Karpas-422 (cell line): ENCODE measurements around the gene PCDHGB5. TPM values are rescaled to one million over a fixed set of nuclear protein-coding genes. Genes with fewer than 3 reads are reported as not detected.
"Not testable (repeated sequence)": the region's sequence is repeated elsewhere in the genome, so short reads cannot be mapped to it uniquely, and the experiment has no call there.

Experiments used
- DNase-seq: peaks from one replicate; pipeline ENCODE4 v3.0.0-alpha.2; 2015
- H2AFZ ChIP-seq: fragments of 200-600 bp; sonication (generic); 2 replicates; pipeline ENCODE4 v1.6.1; 2014; ENCODE audit warnings: antibody characterized with exemption, low read length, mixed read lengths
- H3K27ac ChIP-seq: fragments of 200-600 bp; sonication (generic); 2 replicates; pipeline ENCODE4 v1.5.1; 2014; ENCODE audit warnings: mild to moderate bottlenecking, low read length, moderate library complexity
- H3K27me3 ChIP-seq: fragments of 200-600 bp; sonication (generic); 2 replicates; pipeline ENCODE4 v1.6.1; 2014; ENCODE audit warnings: low read length, mixed read lengths
- H3K36me3 ChIP-seq: fragments of 200-600 bp; sonication (generic); 2 replicates; pipeline ENCODE4 v1.6.1; 2014; ENCODE audit warnings: low read length, mixed read lengths; ENCODE audit not compliant: insufficient read depth
- H3K4me1 ChIP-seq: fragments of 200-600 bp; sonication (generic); 2 replicates; pipeline ENCODE4 v1.6.1; 2014; ENCODE audit warnings: mild to moderate bottlenecking, low read length, mixed read lengths
- H3K4me2 ChIP-seq: fragments of 200-600 bp; sonication (generic); 2 replicates; pipeline ENCODE4 v1.6.1; 2014; ENCODE audit warnings: low read length, low read depth, mild to moderate bottlenecking; ENCODE audit not compliant: poor library complexity, severe bottlenecking
- H3K4me3 ChIP-seq: fragments of 200-600 bp; sonication (generic); 2 replicates; pipeline ENCODE4 v1.5.1; 2014; ENCODE audit warnings: mild to moderate bottlenecking, antibody characterized with exemption, low read length, mixed read lengths
- H3K79me2 ChIP-seq: fragments of 200-600 bp; sonication (generic); 2 replicates; pipeline ENCODE4 v1.6.1; 2014; ENCODE audit warnings: mild to moderate bottlenecking, low read length, mixed read lengths
- H3K9ac ChIP-seq: fragments of 200-600 bp; sonication (generic); 2 replicates; pipeline ENCODE4 v1.6.0; 2014; ENCODE audit warnings: low read length
- H3K9me2 ChIP-seq: fragments of 200-600 bp; sonication (generic), shearing (Covaris generic); replicated peaks from 2 replicates; pipeline ENCODE4 v1.6.0; 2014; ENCODE audit warnings: mild to moderate bottlenecking, low read length, moderate library complexity; ENCODE audit not compliant: insufficient read depth
- H3K9me3 ChIP-seq: fragments of 300-700, 200-600 bp; sonication (generic); 2 replicates; pipeline ENCODE4 v1.6.1; 2014; ENCODE audit warnings: low read length, mixed read lengths
- H4K20me1 ChIP-seq: fragments of 200-600 bp; sonication (generic); 2 replicates; pipeline ENCODE4 v1.6.1; 2014; ENCODE audit warnings: mild to moderate bottlenecking, antibody characterized with exemption, low read length, low read depth; ENCODE audit not compliant: insufficient read depth
- total RNA-seq: library from RNA; depleted of rRNA; stranded (reverse); fragments of >200 nt; shearing (Covaris generic); gene quantifications from 2 replicates; pipeline ENCODE4 v1.2.3, GENCODE V29; 2014; ENCODE audit warnings: low replicate concordance

The PCDHGB5 gene
- total RNA-seq, 1 experiment from 2014 or later: 17.0 TPM

DNA sequence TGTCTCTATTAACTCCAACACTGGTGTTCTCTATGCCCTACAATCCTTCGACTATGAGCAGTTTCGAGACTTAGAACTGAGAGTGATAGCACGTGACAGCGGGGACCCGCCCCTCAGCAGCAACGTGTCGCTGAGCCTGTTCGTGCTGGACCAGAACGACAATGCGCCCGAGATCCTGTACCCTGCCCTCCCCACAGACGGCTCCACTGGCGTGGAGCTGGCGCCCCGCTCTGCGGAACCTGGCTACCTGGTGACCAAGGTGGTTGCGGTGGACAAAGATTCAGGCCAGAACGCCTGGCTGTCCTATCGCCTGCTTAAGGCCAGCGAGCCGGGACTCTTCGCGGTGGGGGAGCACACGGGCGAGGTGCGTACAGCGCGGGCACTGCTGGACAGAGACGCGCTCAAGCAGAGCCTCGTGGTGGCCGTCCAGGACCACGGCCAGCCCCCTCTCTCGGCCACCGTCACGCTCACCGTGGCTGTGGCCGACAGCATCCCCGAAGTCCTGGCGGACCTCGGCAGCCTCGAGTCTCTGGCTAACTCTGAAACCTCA is 25.1 kb downstream of the PCDHGB5 start:
- Histone ChIP-seq H3K27me3 (no peaks in the 10 kb centered on the region), H3K9me3 (peaks cover 20% of the 10 kb centered on the region), H3K4me3 (no peak overlapping the region)

DNA sequence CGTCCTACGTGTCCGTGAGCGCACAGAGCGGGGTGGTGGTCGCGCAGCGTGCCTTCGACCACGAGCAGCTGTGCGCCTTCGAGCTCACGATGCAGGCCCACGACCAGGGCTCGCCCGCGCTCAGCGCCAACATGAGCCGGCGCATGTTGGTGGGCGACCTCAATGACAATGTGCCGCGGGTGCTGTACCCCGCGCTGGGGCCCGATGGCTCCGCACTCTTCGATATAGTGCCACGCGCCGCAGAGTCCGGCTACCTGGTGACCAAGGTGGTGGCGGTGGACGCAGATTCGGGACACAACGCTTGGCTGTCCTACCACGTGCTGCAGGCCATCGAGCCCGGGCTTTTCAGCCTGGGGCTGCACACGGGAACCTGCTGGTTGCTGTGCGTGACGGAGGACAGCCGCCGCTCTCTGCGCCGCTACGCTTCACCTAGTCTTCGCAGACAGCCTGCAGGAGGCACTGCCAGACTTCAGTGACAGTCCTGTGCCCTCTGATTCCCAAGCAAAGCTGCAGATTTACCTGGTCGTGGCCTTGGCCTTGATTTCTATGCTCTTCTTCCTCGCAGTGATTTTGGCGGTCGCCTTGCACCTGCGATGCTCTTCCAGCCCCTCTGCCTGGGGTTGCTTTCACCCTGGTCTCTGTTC is 30.2 kb downstream of the PCDHGB5 start:
- Histone ChIP-seq H3K36me3 (peaks cover 4% of the 10 kb centered on the region; the same call in 1 of the 2 replicates), H3K9me3 (peaks cover 13% of the 10 kb centered on the region), H3K27me3 (no peaks in the 10 kb centered on the region), H4K20me1 (no peaks in the 10 kb centered on the region), H3K9me2 (no peaks in the 10 kb centered on the region), H3K4me1 (no peaks in the 10 kb centered on the region; the same call in 1 of the 2 replicates), H3K4me3 (no peak overlapping the region), H3K79me2 (no peaks in the 10 kb centered on the region), H3K4me2 (no peak overlapping the region), H2AFZ (no peak overlapping the region), H3K27ac (no peak overlapping the region), H3K9ac (no peak overlapping the region)
- no peak for DNase-seq

More for the DNA sequence above, 25.1 kb downstream of the PCDHGB5 start:
- Histone ChIP-seq H3K27ac (no peak overlapping the region), H3K4me2 (no peak overlapping the region), H3K79me2 (no peaks in the 10 kb centered on the region), H3K36me3 (peaks cover 14% of the 10 kb centered on the region), H3K9me2 (no peaks in the 10 kb centered on the region), H3K4me1 (no peaks in the 10 kb centered on the region; the same call in 1 of the 2 replicates), H3K9ac (no peak overlapping the region), H4K20me1 (no peaks in the 10 kb centered on the region), H2AFZ (no peak overlapping the region)
- DNase-seq: no peak

DNA sequence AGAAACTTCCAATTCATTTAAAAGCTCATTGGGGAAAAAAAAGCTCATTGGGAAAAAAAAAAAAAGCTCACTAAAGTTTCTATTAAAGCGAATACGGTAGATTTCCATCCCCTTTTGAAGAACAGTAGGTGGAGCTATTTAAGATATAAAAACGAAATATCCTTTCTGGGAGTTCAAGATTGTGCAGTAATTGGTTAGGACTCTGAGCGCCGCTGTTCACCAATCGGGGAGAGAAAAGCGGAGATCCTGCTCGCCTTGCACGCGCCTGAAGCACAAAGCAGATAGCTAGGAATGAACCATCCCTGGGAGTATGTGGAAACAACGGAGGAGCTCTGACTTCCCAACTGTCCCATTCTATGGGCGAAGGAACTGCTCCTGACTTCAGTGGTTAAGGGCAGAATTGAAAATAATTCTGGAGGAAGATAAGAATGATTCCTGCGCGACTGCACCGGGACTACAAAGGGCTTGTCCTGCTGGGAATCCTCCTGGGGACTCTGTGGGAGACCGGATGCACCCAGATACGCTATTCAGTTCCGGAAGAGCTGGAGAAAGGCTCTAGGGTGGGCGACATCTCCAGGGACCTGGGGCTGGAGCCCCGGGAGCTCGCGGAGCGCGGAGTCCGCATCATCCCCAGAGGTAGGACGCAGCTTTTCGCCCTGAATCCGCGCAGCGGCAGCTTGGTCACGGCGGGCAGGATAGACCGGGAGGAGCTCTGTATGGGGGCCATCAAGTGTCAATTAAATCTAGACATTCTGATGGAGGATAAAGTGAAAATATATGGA is 32.8 kb downstream of the PCDHGB5 start, which contains the start of gene PCDHGA12:
TSS of gene PCDHGA12 (plus strand) at position 176 of the 782 bp plus-strand sequence. CDS start at position 429, 253 bp downstream.
- H3K36me3 ChIP-seq: peaks cover 6% of the 10 kb centered on the region; the same call in 1 of the 2 replicates
- no peak within 1 kb of the TSS for H3K27ac ChIP-seq
- H3K4me2 ChIP-seq: no peak within 1 kb of the TSS
- no peak within 1 kb of the TSS for H3K9ac ChIP-seq
- no peaks in the 10 kb centered on the region for H4K20me1 ChIP-seq
- H3K4me3 ChIP-seq: no peak within 1 kb of the TSS
- no peaks in the 10 kb centered on the region for H3K79me2 ChIP-seq
- DNase-seq: no peak
- peaks cover 13% of the 10 kb centered on the region for H3K9me3 ChIP-seq
- no peak within 1 kb of the TSS for H2AFZ ChIP-seq
- no peaks in the 10 kb centered on the region for H3K4me1 ChIP-seq
- no peaks in the 10 kb centered on the region for H3K27me3 ChIP-seq
- no peaks in the 10 kb centered on the region for H3K9me2 ChIP-seq

DNA sequence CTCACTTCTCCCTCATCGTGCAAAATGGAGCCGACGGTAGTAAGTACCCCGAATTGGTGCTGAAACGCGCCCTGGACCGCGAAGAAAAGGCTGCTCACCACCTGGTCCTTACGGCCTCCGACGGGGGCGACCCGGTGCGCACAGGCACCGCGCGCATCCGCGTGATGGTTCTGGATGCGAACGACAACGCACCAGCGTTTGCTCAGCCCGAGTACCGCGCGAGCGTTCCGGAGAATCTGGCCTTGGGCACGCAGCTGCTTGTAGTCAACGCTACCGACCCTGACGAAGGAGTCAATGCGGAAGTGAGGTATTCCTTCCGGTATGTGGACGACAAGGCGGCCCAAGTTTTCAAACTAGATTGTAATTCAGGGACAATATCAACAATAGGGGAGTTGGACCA is 33.5 kb downstream of the PCDHGB5 start:
- Histone ChIP-seq H3K4me1 (no peaks in the 10 kb centered on the region), H3K27ac (no peak overlapping the region), H3K9ac (no peak overlapping the region), H2AFZ (no peak overlapping the region), H3K4me2 (no peak overlapping the region), H3K27me3 (no peaks in the 10 kb centered on the region), H3K36me3 (peaks cover 4% of the 10 kb centered on the region; the same call in 1 of the 2 replicates), H3K9me2 (no peaks in the 10 kb centered on the region), H4K20me1 (no peaks in the 10 kb centered on the region), H3K79me2 (peaks cover 4% of the 10 kb centered on the region; the same call in 1 of the 2 replicates), H3K4me3 (no peak overlapping the region), H3K9me3 (peaks cover 13% of the 10 kb centered on the region)
- DNase-seq: no peak

DNA sequence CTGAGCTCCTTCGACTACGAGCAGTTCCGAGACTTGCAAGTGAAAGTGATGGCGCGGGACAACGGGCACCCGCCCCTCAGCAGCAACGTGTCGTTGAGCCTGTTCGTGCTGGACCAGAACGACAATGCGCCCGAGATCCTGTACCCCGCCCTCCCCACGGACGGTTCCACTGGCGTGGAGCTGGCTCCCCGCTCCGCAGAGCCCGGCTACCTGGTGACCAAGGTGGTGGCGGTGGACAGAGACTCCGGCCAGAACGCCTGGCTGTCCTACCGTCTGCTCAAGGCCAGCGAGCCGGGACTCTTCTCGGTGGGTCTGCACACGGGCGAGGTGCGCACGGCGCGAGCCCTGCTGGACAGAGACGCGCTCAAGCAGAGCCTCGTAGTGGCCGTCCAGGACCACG is 34.6 kb downstream of the PCDHGB5 start:
- not testable (repeated sequence) for H3K79me2 ChIP-seq, H3K4me3 ChIP-seq, H3K4me1 ChIP-seq, H3K9me2 ChIP-seq, H3K9ac ChIP-seq, H3K27me3 ChIP-seq, H3K4me2 ChIP-seq, DNase-seq, H3K36me3 ChIP-seq, H3K27ac ChIP-seq, H2AFZ ChIP-seq, H4K20me1 ChIP-seq
- H3K9me3 ChIP-seq: peaks cover 13% of the 10 kb centered on the region

DNA sequence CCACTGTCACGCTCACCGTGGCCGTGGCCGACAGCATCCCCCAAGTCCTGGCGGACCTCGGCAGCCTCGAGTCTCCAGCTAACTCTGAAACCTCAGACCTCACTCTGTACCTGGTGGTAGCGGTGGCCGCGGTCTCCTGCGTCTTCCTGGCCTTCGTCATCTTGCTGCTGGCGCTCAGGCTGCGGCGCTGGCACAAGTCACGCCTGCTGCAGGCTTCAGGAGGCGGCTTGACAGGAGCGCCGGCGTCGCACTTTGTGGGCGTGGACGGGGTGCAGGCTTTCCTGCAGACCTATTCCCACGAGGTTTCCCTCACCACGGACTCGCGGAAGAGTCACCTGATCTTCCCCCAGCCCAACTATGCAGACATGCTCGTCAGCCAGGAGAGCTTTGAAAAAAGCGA is 35.0 kb downstream of the PCDHGB5 start:
- not testable (repeated sequence) for H3K4me1 ChIP-seq, H3K36me3 ChIP-seq, H3K4me2 ChIP-seq, H2AFZ ChIP-seq, H3K9ac ChIP-seq, H3K79me2 ChIP-seq, H3K27ac ChIP-seq, H3K27me3 ChIP-seq, H4K20me1 ChIP-seq, H3K9me3 ChIP-seq, DNase-seq, H3K4me3 ChIP-seq, H3K9me2 ChIP-seq

DNA sequence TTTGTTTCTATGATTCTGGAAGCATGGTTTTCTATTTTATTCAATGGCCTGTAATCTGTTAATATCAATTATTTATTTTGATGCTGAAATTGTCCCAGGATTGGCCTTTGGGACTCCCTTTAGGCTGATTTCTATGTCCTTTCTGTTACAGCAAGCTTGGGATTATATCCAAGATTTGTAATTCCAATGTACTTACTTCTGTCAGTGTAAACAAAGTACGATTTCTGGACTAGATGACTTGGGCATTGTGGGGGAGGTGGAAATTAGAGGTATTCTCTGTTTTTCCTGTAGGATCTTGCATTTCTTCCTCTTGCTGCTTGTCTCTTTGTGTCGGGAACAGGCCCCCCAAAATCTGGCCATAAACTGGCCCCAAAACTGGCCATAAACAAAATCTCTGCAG is 36.3 kb downstream of the PCDHGB5 start:
- H3K36me3 ChIP-seq: peaks cover 4% of the 10 kb centered on the region
- H3K9me3 ChIP-seq: peaks cover 8% of the 10 kb centered on the region; the same call in 1 of the 2 replicates
- no peaks in the 10 kb centered on the region for H3K4me1 ChIP-seq
- DNase-seq: no peak
- H3K9ac ChIP-seq: no peak overlapping the region
- no peaks in the 10 kb centered on the region for H4K20me1 ChIP-seq
- H3K79me2 ChIP-seq: peaks cover 10% of the 10 kb centered on the region; the same call in 1 of the 2 replicates
- no peaks in the 10 kb centered on the region for H3K27me3 ChIP-seq
- H3K4me2 ChIP-seq: no peak overlapping the region
- H3K9me2 ChIP-seq: no peaks in the 10 kb centered on the region
- no peak overlapping the region for H3K27ac ChIP-seq
- H2AFZ ChIP-seq: no peak overlapping the region
- H3K4me3 ChIP-seq: no peak overlapping the region

DNA sequence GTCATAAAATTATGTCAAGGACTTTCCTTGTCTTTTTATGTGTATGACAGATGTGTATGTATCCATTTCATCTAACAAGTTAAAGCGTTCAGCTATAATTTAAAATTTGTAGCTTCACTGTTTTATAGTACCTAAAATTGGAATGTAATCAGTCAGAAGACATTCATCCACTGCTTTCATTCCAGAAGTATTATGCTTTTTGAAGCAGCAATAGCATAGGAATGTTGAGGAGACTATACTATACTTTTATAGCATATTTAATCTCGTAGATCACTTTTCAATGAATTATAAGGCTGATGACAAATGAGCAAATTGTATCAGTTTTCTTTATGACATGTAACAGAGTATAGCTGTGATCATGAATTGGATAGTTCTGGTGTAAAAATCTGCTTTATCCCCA is 39.5 kb downstream of the PCDHGB5 start:
- Histone ChIP-seq H3K9me2 (no peaks in the 10 kb centered on the region), H4K20me1 (no peaks in the 10 kb centered on the region), H3K27ac (no peak overlapping the region), H3K79me2 (peaks cover 15% of the 10 kb centered on the region; the same call in 1 of the 2 replicates), H2AFZ (no peak overlapping the region), H3K36me3 (peaks cover 10% of the 10 kb centered on the region), H3K9me3 (no peaks in the 10 kb centered on the region), H3K4me3 (no peak overlapping the region), H3K4me1 (peaks cover 8% of the 10 kb centered on the region), H3K4me2 (no peak overlapping the region), H3K9ac (no peak overlapping the region), H3K27me3 (no peaks in the 10 kb centered on the region)
- DNase-seq: no peak
